ENCODE measurements around the gene GNG2.

GNG2 gene

GRCh38 chr14:52008136-52008535 is 147.7 kb downstream of the GNG2 start:
- H3K4me3 ChIP-seq (ENCODE audit: low read depth, low read length), result no peak overlapping the region
- DNase-seq (ENCODE audit: low read depth), result no peak

- H3K4me3 ChIP-seq (ENCODE audit: low read depth, low read length), result no peak overlapping the region
- no peak for DNase-seq (ENCODE audit: low read depth)
These were observed 149.8 kb downstream of the GNG2 start for GRCh38 chr14:52010173-52010693.

- H3K4me3 ChIP-seq (ENCODE audit: low read depth, low read length), result no peak overlapping the region
- DNase-seq (ENCODE audit: low read depth), result no peak
These were observed 151.1 kb downstream of the GNG2 start for GRCh38 chr14:52011523-52011922.

- no peak overlapping the region for H3K4me3 ChIP-seq (ENCODE audit: low read depth, low read length)
- no peak for DNase-seq (ENCODE audit: low read depth)
These were observed 152.2 kb downstream of the GNG2 start for GRCh38 chr14:52012635-52013034.

GRCh38 chr14:52013984-52014600 is 153.7 kb downstream of the GNG2 start:
- DNase-seq (ENCODE audit: low read depth), result no peak
- H3K4me3 ChIP-seq (ENCODE audit: low read depth, low read length), result no peak overlapping the region

- no peak overlapping the region for H3K4me3 ChIP-seq (ENCODE audit: low read depth, low read length)
- DNase-seq (ENCODE audit: low read depth), result no peak
These were observed 154.3 kb downstream of the GNG2 start for GRCh38 chr14:52014601-52015267.

- H3K4me3 ChIP-seq (ENCODE audit: low read depth, low read length), result no peak overlapping the region
- DNase-seq (ENCODE audit: low read depth), result no peak
These were observed 155.1 kb downstream of the GNG2 start for GRCh38 chr14:52015411-52016030.

- no peak overlapping the region for H3K4me3 ChIP-seq (ENCODE audit: low read depth, low read length)
- no peak for DNase-seq (ENCODE audit: low read depth)
These were observed 157.8 kb downstream of the GNG2 start for GRCh38 chr14:52018252-52018651.

GRCh38 chr14:52018970-52019369 is 158.6 kb downstream of the GNG2 start:
- no peak for DNase-seq (ENCODE audit: low read depth)
- no peak overlapping the region for H3K4me3 ChIP-seq (ENCODE audit: low read depth, low read length)

Measured in skeletal muscle cell (primary cell).